ENCODE measurements around the gene GRWD1.

The GRWD1 gene

DNA sequence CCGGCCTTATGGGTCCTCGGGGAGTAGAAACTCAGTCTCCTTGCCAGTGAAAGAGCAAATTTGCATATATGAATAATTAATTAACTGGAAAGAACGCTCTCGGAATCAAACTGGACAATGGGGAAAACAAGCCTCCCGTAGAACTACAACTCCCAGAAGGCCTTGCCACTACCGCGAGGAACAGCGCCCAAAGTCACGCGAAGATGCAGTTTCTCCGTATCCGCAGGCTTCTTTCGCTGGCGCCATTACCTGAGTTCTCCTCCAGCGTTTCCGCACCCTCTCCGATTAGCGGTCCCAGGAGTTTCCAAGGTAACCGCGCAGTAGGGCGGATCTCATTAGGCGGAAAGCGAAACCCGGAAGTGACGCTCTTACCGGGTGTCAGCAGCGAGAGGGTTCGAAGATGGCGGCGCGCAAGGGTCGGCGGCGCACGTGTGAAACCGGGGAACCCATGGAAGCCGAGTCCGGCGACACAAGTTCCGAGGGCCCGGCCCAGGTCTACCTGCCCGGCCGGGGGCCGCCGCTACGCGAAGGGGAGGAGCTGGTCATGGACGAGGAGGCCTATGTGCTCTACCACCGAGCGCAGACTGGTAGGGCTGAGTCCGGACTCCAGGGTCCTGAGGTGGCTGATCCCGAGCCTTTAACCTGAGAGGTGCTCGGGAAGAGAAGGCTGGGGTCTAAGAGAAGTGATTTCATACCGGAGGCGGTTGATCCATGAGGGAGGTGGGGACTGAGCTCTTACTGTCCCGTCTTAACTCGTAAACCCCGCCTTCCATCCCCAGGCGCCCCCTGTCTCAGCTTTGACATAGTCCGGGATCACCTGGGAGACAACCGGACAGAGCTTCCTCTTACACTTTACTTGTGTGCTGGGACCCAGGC lies at the start of gene GRWD1:
Gene GRWD1, plus strand, starts transcription at position 378 of the 876 bp plus-strand sequence. Its CDS starts 23 bp downstream, at position 401.
- peak; percentile 76 to 89 (median 87) for DNase-seq (ENCODE audit: low read depth in 3 of 3)

GRCh38 chr19:48396016-48396823 lies 49.6 kb upstream of the GRWD1 start:
- no peak for DNase-seq (ENCODE audit: low read depth in 3 of 3)

DNA sequence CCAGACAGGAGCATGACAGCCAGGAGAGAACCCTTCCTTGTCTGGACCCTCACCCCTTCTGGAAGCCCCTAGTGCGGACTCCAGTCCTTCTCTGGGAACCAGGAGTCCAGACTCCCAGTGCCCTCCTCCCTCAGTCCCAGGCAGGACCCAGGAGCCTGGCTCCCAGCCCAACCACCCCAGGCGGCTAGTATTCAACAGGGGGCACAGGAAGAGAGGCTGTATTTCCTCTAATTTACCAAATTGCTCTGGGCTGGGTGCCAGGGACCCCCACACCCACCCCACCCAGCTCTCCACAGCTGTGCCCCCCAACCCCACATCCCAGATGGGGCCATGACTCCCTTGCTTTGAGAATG lies 49.0 kb upstream of the GRWD1 start:
- no peak for DNase-seq (ENCODE audit: low read depth in 3 of 3)

GRCh38 chr19:48397263-48398101 lies 48.3 kb upstream of the GRWD1 start:
- no peak for DNase-seq (ENCODE audit: low read depth in 3 of 3)

- no peak for DNase-seq (ENCODE audit: low read depth in 3 of 3)
Observed at GRCh38 chr19:48398102-48398374, 47.7 kb upstream of the GRWD1 start.

GRCh38 chr19:48398375-48399235 lies 47.2 kb upstream of the GRWD1 start:
- DNase-seq (ENCODE audit: low read depth in 3 of 3) = peak; percentile 67 to 68 (median 68)

GRCh38 chr19:48400018-48400742 lies 45.6 kb upstream of the GRWD1 start:
- DNase-seq (ENCODE audit: low read depth in 3 of 3) = no peak

- no peak for DNase-seq (ENCODE audit: low read depth in 3 of 3)
Observed at GRCh38 chr19:48401287-48401686, 44.5 kb upstream of the GRWD1 start.

DNA sequence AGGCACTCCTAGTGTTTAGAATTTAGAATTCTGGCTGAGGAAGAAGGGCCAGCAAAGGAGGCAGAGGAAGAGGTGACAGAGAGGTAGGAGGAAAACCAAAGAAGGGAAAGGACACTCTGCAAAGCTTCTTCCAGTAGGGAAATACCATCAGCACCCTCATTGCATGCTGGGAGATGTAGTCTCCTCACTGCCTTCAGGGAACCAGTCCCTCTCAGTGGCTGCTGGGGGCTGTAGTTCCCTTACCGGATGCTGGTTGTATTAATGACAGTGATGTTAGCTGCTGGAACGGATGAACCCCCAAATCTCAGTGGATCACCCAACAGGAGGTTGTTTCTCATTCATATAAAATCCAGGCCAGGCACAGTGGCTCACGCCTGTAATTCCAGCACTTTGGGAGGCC lies 42.2 kb upstream of the GRWD1 start:
- DNase-seq (ENCODE audit: low read depth in 3 of 3) = no peak

DNA sequence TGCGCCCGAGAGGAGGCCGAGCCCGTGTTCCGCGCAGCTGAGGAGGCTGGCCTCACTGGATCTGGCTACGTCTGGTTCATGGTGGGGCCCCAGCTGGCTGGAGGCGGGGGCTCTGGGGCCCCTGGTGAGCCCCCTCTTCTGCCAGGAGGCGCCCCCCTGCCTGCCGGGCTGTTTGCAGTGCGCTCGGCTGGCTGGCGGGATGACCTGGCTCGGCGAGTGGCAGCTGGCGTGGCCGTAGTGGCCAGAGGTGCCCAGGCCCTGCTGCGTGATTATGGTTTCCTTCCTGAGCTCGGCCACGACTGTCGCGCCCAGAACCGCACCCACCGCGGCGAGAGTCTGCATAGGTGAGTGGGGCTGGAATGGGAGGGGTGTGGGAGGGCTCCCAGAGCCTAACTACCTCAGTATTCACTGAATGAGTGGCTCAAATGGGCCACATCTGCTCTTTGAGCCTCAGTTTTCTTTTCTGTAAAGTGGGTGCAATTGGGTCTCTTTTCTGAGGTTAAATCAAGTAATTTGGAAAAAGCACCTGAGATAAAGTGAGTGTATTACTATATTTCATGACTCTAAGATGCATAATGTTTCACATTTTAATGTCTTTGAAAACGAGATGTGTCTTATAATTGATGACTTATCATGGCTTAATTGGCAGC lies 40.6 kb upstream of the GRWD1 start:
- no peak for DNase-seq (ENCODE audit: low read depth in 3 of 3)

DNA sequence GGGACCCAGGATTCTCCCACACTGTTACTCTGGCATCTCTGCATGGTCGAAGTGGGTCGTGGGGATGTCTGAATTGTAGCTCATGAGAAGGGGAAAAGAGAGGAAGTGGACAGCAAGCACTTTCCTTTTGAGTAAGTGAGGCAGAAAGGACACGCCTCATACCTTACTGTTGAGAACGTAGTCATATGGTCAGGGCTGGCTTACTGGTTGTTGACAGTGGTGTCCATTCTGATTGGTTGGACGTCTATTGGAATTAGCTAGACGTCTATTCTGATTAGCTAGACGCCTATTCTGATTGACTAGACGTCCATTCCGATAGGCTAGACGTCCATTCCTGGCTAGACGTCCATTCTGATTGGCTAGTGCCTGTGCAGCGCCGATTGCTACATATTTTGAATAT lies 39.9 kb upstream of the GRWD1 start:
- DNase-seq (ENCODE audit: low read depth in 3 of 3) = no peak

DNA sequence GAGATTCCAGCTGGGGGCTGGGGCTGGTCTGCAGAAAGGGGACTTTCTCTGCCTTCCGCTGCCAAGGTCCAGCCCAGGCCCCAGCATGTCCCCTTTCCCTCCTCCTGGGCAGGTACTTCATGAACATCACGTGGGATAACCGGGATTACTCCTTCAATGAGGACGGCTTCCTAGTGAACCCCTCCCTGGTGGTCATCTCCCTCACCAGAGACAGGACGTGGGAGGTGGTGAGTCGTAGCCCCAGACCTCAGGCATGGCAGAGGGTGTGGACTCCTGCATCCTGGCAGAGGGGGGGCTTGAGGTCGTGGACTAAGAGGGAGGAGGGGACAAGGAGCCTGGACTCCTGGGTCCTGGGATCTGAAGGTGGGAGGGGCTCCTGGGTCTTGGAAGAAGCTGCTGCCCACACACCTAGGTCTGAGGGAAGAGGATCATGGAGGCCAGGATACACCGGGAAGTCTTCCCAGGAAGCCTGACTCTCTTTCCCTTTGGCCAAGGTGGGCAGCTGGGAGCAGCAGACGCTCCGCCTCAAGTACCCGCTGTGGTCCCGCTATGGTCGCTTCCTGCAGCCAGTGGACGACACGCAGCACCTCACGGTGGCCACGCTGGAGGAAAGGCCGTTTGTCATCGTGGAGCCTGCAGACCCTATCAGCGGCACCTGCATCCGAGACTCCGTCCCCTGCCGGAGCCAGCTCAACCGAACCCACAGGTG lies 31.8 kb upstream of the GRWD1 start:
- DNase-seq (ENCODE audit: low read depth in 3 of 3) = no peak

DNA sequence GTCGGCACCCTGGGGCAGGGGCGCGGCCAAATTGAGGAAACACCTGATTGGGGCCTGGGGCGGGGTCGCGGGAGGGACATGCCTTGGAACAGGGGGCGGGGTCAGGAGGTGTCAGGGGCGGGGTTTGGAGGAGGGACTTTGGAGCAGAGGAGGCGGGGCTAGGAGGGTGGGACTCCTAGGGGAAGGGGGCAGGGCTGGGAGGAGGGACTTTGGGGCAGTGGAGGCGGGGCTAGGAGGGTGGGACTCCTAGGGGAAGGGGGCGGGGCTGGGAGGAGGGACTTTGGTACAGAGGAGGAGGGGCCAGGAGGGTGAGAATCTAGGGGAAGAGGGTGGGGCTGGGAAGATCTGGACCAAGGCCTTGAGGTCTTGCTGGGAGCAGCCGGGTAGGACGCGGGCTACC lies 30.4 kb upstream of the GRWD1 start:
- DNase-seq (ENCODE audit: low read depth in 3 of 3) = peak in 2 of 3 experiments; percentile 39 to 58

DNA sequence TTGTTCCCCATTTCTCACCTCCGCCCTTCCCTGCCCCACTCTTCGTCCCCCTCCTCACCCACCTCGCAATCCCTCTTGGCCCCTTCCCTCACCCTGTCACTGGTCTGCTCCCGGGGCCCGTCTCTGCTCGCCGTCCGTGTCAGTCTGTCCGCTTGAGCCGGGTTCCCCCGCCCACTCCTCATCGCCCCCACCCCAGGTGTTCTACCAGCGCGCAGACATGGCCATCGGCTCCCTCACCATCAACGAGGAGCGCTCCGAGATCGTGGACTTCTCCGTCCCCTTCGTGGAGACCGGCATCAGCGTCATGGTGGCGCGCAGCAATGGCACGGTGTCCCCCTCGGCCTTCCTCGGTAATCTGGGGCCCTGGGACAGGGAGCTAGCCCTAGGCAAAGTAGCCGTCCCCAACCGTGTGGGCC lies 30.0 kb upstream of the GRWD1 start:
- no peak for DNase-seq (ENCODE audit: low read depth in 3 of 3)

DNA sequence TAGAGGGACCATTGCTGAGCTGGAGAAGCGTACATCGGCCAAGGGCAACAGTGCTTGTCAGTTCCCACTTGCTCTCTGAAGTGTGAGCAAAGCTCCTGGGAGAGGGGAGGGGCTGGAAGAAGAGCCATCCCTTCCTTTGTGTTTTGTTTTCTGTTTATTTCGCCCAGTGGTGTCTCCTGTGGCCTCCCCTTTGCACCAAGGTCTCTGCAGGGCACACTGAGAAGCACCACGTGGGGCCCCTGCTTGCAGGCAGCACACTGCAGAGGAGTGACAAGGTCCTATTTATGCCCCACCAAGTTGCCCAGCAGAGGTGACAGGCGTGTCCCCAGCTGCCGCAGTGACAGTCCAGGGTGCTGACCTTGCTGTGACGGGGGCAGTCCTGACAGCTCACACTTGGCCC lies 28.4 kb upstream of the GRWD1 start:
- no peak for DNase-seq (ENCODE audit: low read depth in 3 of 3)

DNA sequence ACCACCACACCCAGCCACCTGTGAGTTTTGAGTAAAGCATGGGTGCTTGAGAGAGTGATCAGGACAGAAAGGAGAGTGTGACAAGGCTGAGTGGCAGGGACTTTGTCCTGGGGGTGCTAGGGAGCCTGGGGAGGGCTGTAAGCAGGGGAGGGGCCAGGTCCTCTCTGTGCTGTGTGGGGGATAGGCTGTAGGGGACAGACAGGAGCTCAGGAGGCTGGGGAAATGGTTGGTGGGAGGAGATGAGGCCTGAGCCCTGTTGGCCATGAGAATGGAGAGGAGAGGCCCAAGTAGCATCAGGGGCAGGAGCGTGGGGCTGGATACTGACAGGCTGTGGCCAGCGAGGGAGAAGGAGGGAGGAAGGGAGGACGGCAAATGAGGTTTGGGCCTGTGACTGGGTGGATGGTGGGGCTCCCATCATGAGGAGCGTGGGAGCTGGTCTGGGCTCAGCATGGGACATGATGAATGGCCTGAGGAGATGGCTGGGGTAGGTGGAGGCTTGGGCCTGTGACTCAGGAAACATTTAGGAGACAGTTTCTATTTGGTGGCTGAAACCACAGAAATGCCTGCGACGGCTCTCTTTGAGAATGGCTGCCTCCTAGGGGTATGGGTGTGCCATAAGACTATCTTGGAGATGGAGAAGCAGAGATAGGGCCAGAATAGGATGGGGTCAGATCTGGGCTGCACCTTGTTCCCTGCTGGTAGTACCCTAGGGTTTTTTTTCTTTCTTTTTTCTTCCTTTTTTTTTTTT lies 27.3 kb upstream of the GRWD1 start:
- DNase-seq (ENCODE audit: low read depth in 3 of 3) = no peak

- DNase-seq (ENCODE audit: low read depth in 3 of 3) = peak in 1 of 3 experiments; percentile 34
Observed at GRCh38 chr19:48419158-48419920, 26.4 kb upstream of the GRWD1 start.

- DNase-seq (ENCODE audit: low read depth in 3 of 3) = no peak
Observed at GRCh38 chr19:48421548-48421947, 24.2 kb upstream of the GRWD1 start.
